Ovary (tissue), 3 donors: Measurements from ENCODE around the gene PSMD11.

Experiments
- CTCF ChIP-seq, 3 donors: fragments of 450-650 bp in 2 of 3; fragments of 200-600 bp in 1 of 3; IDR thresholded peaks; one replicate each; pipeline versions ENCODE4 v1.5.1 to v1.8.0; 2016 to 2022; ENCODE audit warnings: antibody characterized with exemption in 3 of 3, mild to moderate bottlenecking in 1 of 3
- EP300 ChIP-seq: sonication (generic); formaldehyde crosslinking; IDR thresholded peaks from one replicate; pipeline ENCODE4 v1.6.1; 2017; ENCODE audit warnings: antibody characterized with exemption
- POLR2A ChIP-seq: fragments of 450-650 bp; IDR thresholded peaks from one replicate; pipeline ENCODE4 v1.6.1; 2017; ENCODE audit warnings: antibody characterized with exemption, mild to moderate bottlenecking, moderate library complexity
- donor health status: DM: no; HTN: no; CAD: no.

GRCh38 chr17:32513579-32513978 lies 69.3 kb downstream of the PSMD11 start:
- TF ChIP-seq CTCF (IDR thresholded peaks at IDR 0.05) (no peak), POLR2A (no peak), EP300 (no peak)
